ENCODE measurements around the gene SPSB4. TPM values are rescaled to one million over a fixed set of nuclear protein-coding genes. Genes with fewer than 3 reads are reported as not detected.
A peak's percentile ranks its signal among the peaks of the same experiment; 100 is the strongest.

Gene SPSB4
- total RNA-seq, 1 donor from 2014 or later, result 1.2 TPM

DNA sequence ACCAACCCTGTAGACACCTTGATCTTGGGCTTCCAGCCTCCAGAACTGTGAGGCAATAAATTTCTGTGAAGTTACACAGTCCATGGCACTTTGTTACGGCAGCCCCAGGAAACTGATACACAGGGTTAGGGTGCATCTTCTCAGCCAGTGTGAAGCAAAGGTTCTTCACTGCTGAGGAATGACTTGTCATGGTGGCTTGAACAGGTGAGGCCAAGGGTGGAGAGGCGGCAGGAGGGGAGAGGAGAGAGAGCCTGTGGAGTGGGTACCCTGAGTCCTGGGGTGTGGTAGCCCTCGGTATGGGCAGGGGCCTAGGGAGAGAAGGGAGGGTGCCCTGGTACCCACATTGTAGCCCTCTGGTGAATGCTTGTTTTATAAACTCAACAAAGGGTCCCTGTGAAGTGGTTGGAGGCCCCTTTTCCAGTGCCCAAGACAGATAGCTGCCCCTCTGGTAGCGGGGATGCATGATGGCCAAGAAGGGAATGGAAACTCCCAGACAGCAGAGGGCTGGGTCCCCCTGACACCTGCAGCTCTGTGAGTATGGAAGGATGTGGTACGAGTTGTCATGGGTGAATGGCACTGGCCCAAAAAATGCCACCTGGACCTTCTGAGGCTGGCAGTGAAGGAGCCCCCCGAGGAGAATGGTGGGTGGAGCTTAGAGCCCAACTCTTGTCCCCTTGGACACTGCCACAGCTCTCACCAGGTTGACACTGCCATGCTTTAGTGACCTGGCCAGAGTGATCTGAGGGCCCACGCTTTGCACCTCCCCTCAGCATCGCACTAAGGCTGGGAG, 49.6 kb downstream of the SPSB4 start:
- intact Hi-C loops (cut with DNase I), result loop anchor here (10.0 kb wide), 1 partner anchor 96 kb away; no protein-coding TSS in a partner anchor
- Histone ChIP-seq H3K36me3 (no peaks in the 10 kb centered on the region), H3K27me3 (no peaks in the 10 kb centered on the region), H3K27ac (no peak overlapping the region), H3K9me3 (no peaks in the 10 kb centered on the region), H3K4me1 (no peaks in the 10 kb centered on the region), H3K4me3 (no peak overlapping the region)
- TF ChIP-seq, protein P1, sequence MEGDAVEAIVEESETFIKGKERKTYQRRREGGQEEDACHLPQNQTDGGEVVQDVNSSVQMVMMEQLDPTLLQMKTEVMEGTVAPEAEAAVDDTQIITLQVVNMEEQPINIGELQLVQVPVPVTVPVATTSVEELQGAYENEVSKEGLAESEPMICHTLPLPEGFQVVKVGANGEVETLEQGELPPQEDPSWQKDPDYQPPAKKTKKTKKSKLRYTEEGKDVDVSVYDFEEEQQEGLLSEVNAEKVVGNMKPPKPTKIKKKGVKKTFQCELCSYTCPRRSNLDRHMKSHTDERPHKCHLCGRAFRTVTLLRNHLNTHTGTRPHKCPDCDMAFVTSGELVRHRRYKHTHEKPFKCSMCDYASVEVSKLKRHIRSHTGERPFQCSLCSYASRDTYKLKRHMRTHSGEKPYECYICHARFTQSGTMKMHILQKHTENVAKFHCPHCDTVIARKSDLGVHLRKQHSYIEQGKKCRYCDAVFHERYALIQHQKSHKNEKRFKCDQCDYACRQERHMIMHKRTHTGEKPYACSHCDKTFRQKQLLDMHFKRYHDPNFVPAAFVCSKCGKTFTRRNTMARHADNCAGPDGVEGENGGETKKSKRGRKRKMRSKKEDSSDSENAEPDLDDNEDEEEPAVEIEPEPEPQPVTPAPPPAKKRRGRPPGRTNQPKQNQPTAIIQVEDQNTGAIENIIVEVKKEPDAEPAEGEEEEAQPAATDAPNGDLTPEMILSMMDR (IDR thresholded peaks at IDR 0.05), result no peak
- DNase-seq (no peak), ATAC-seq (no peak)

DNA sequence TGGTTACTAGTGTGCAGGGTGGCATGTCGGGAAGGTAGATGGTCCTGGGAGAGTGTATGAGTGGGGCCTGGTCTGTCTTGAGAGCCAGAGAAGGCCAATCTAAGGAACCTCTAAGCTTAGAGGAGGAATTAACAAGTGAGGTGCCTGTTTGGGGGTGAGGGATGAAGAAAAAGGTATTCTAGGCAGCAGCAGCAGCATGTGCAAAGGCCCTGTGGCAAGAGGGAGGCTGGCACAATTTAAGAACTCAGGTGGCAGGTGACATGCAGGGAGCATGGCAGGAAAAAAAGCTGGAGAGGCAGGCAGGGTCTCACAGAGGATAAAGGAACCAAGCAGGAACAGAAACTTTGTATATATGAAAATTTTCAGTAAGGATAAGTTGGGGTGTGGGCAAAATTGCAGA, 51.2 kb downstream of the SPSB4 start:
- intact Hi-C loops (cut with DNase I), result loop anchor here (10.0 kb wide), 1 partner anchor 98 kb away; no protein-coding TSS in a partner anchor

DNA sequence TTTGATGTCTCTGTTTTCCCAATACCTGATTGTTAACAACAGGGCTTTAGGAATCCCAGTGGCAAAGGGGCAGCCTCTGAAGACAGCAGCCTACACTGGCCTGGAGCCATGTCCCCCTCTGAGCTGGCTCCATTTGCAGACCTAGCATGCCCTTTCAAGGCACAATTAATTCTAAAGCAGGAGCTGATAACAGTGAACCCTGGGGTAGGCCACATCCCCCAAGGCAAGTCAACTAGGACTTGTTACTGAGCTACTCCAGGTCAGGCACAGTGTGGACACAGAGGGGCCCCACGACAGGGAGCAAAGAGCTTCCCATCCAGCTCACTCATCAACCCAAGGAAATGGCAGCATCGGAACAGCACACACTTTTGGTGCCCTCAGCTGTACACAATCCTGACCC, 51.9 kb downstream of the SPSB4 start:
- ATAC-seq, result no peak
- no peaks in the 10 kb centered on the region for H3K4me1 ChIP-seq
- TF ChIP-seq, protein P1 (IDR thresholded peaks at IDR 0.05), result no peak
- no peaks in the 10 kb centered on the region for H3K9me3 ChIP-seq
- intact Hi-C loops (cut with DNase I), result loop anchor here (10.0 kb wide), 1 partner anchor 98 kb away; no protein-coding TSS in a partner anchor
- no peak for DNase-seq
- H3K27me3 ChIP-seq, result no peaks in the 10 kb centered on the region
- no peaks in the 10 kb centered on the region for H3K36me3 ChIP-seq
- no peak overlapping the region for H3K27ac ChIP-seq
- H3K4me3 ChIP-seq, result no peak overlapping the region

More for the DNA sequence above, 51.2 kb downstream of the SPSB4 start:
- H3K27ac ChIP-seq, result no peak overlapping the region
- no peaks in the 10 kb centered on the region for H3K9me3 ChIP-seq
- DNase-seq, result no peak
- no peak for ATAC-seq
- H3K4me1 ChIP-seq, result no peaks in the 10 kb centered on the region
- TF ChIP-seq, protein P1 (IDR thresholded peaks at IDR 0.05), result no peak
- H3K27me3 ChIP-seq, result no peaks in the 10 kb centered on the region
- no peaks in the 10 kb centered on the region for H3K36me3 ChIP-seq
- no peak overlapping the region for H3K4me3 ChIP-seq

DNA sequence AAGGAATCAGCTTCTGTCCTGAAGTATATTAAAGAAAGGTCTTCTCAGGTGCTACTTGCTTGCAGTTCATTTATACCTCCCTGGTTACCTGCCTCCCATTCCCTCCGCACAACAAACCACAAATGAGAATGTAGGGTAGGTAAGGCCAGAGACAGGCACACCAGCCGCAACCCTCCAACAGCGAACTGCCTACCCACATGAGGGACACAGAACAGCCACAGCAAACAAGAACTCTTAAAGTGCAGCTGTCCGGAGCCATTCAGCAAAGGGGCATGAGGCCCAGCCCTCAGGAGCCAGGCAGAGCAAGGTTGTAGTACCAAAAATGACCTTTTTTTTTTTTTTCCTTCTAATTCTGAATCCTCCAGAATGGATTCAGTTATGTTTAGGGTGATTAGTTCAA, 52.4 kb downstream of the SPSB4 start:
- no peaks in the 10 kb centered on the region for H3K27me3 ChIP-seq
- no peak overlapping the region for H3K27ac ChIP-seq
- DNase-seq (no peak), ATAC-seq (no peak)
- no peaks in the 10 kb centered on the region for H3K36me3 ChIP-seq
- H3K9me3 ChIP-seq, result no peaks in the 10 kb centered on the region
- intact Hi-C loops (cut with DNase I), result loop anchor here (10.0 kb wide), 1 partner anchor 99 kb away; no protein-coding TSS in a partner anchor
- no peaks in the 10 kb centered on the region for H3K4me1 ChIP-seq
- TF ChIP-seq, protein P1 (IDR thresholded peaks at IDR 0.05), result no peak
- H3K4me3 ChIP-seq, result no peak overlapping the region

DNA sequence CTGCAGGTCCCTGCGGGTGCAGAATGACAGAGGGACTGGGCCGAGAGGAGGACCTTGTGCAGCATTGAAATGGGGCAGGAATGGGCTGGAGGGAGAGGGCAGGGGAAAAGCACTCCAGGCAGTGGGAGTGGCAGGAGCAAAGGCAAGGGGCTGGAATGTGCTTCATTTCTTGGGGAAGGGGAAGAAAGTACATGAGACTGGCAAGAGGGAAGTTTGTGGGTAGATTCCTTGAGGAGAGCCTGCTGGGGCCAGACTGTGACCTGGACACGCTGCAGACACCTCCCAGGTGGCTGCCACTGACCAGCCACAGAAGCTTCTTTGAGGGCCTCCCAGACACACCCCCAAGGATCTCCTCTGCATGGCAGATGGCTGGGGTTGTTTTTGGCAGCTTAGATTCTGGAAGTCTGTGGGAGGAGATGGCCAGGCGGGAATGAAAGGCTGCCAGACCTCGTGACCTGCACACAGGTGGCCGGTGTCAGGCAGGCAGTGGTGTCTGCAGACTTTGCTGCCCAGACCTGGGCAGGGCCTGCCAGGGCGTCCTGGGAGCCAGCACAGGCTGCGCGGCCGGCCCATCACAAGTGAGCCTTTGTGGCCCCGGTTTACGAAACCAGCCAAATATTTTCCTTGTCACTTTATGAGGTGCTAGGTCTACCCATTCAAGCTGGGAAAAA, 53.1 kb downstream of the SPSB4 start:
- no peaks in the 10 kb centered on the region for H3K4me1 ChIP-seq
- no peaks in the 10 kb centered on the region for H3K27me3 ChIP-seq
- no peaks in the 10 kb centered on the region for H3K9me3 ChIP-seq
- intact Hi-C loops (cut with DNase I), result loop anchor here (10.0 kb wide), 1 partner anchor 99 kb away; no protein-coding TSS in a partner anchor
- H3K4me3 ChIP-seq, result no peak overlapping the region
- TF ChIP-seq, protein P1 (IDR thresholded peaks at IDR 0.05), result no peak
- DNase-seq, result peak; percentile 71
- H3K36me3 ChIP-seq, result no peaks in the 10 kb centered on the region
- H3K27ac ChIP-seq, result no peak overlapping the region
- ATAC-seq, result peak; percentile 69
